Measurements from ENCODE around the gene ANGPTL2. TPM values are rescaled to one million over a fixed set of nuclear protein-coding genes. Genes with fewer than 3 reads are reported as not detected.

Gene ANGPTL2
- total RNA-seq, 4 donors from 2014 or later: 36.5 to 52.5 (median 50.8) TPM

GRCh38 chr9:127066060-127066850, 56.2 kb downstream of the ANGPTL2 start:
- no peak for ATAC-seq
- H3K9me3 ChIP-seq: peaks cover 0 to 2% (median 0%) of the 10 kb centered on the region in 3 donors
- WGBS, 2 donors (ENCODE audit: low coverage in 1 of 2): 89 to 100% methylated on average over 1 to 9 of the region's 9 CpGs
- H3K4me3 ChIP-seq: no peak overlapping the region
- no peaks in the 10 kb centered on the region for H3K27me3 ChIP-seq
- H3K36me3 ChIP-seq: peaks cover 0 to 26% of the 10 kb centered on the region in 2 donors
- TF ChIP-seq POLR2A (IDR thresholded peaks at IDR 0.05) (no peak), POLR2AphosphoS5 (IDR thresholded peaks at IDR 0.05) (no peak), CTCF (IDR thresholded peaks at IDR 0.05) (no peak), EP300 (IDR thresholded peaks at IDR 0.05) (no peak)
- no peak overlapping the region for H3K27ac ChIP-seq
- no peaks in the 10 kb centered on the region for H3K4me1 ChIP-seq

GRCh38 chr9:127065592-127065991, 56.8 kb downstream of the ANGPTL2 start:
- peaks cover 0 to 26% of the 10 kb centered on the region in 2 donors for H3K36me3 ChIP-seq
- no peaks in the 10 kb centered on the region for H3K27me3 ChIP-seq
- whole genome bisulfite sequencing, 2 donors (ENCODE audit: low coverage in 1 of 2): 70 to 86% methylated on average over 1 of the region's 1 CpG
- no peaks in the 10 kb centered on the region for H3K9me3 ChIP-seq
- no peak overlapping the region for H3K4me3 ChIP-seq
- ATAC-seq: no peak
- H3K4me1 ChIP-seq: no peaks in the 10 kb centered on the region
- no peak for TF ChIP-seq POLR2AphosphoS5 (IDR thresholded peaks at IDR 0.05)
- no peak for TF ChIP-seq POLR2A (IDR thresholded peaks at IDR 0.05)
- TF ChIP-seq CTCF (IDR thresholded peaks at IDR 0.05): no peak
- TF ChIP-seq EP300 (IDR thresholded peaks at IDR 0.05): no peak
- H3K27ac ChIP-seq: no peak overlapping the region

DNA sequence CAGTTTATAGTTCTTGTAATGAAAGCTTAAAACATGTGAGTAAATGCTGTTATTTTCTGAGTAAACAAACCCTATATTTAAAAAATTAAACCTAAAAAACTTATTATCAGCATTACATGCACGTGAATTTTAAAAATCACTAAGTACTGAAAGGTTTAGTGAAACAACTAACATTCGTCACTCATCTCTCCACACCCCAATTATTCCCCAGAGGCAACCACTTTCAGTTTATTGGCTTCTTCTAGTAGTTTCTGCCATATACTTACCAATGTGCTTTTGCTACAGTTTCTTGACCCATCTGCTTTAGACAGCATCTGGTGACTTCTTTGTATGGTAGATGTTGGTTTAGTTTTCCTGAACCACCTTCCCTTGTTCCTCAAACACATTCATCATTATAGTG, 58.1 kb downstream of the ANGPTL2 start:
- 67 to 93% methylated on average over 2 of the region's 2 CpGs for WGBS, 2 donors (ENCODE audit: low coverage in 1 of 2)
- no peak for ATAC-seq
- Histone ChIP-seq H3K4me1 (peaks cover 0 to 10% (median 8%) of the 10 kb centered on the region in 3 donors), H3K9me3 (no peaks in the 10 kb centered on the region), H3K4me3 (no peak overlapping the region), H3K27ac (no peak overlapping the region), H3K36me3 (peaks cover 0 to 13% of the 10 kb centered on the region in 2 donors), H3K27me3 (no peaks in the 10 kb centered on the region)
- TF ChIP-seq EP300 (IDR thresholded peaks at IDR 0.05): no peak
- no peak for TF ChIP-seq CTCF (IDR thresholded peaks at IDR 0.05)
- TF ChIP-seq POLR2AphosphoS5 (IDR thresholded peaks at IDR 0.05): no peak
- no peak for TF ChIP-seq POLR2A (IDR thresholded peaks at IDR 0.05)

GRCh38 chr9:127061411-127061810, 61.0 kb downstream of the ANGPTL2 start:
- 90 to 93% methylated on average over 3 of the region's 3 CpGs for WGBS, 2 donors (ENCODE audit: low coverage in 1 of 2)
- TF ChIP-seq CTCF (IDR thresholded peaks at IDR 0.05): no peak
- no peak for TF ChIP-seq EP300 (IDR thresholded peaks at IDR 0.05)
- no peak for TF ChIP-seq POLR2A (IDR thresholded peaks at IDR 0.05)
- TF ChIP-seq POLR2AphosphoS5 (IDR thresholded peaks at IDR 0.05): no peak
- H3K36me3 ChIP-seq: no peaks in the 10 kb centered on the region
- no peak overlapping the region for H3K4me3 ChIP-seq
- H3K9me3 ChIP-seq: no peaks in the 10 kb centered on the region
- ATAC-seq: no peak
- H3K27me3 ChIP-seq: no peaks in the 10 kb centered on the region
- no peak overlapping the region for H3K27ac ChIP-seq
- peaks cover 0 to 39% (median 14%) of the 10 kb centered on the region in 3 donors for H3K4me1 ChIP-seq
